HG02973 (cell line): ENCODE measurements around the gene HINT3.
"Not testable (repeated sequence)": the region's sequence is repeated elsewhere in the genome, so short reads cannot be mapped to it uniquely, and the experiment has no call there.

Source experiments
- ATAC-seq: cut with Tn5 transposase; IDR thresholded peaks from one replicate; pipeline ENCODE4 v1.9.1; 2021; ENCODE audit warnings: moderate library complexity; ENCODE audit not compliant: unreplicated experiment

HINT3 gene

GRCh38 chr6:125956506-125957390 lies at the start of gene HINT3:
TSS of gene HINT3 (plus strand) at chr6:125956770. CDS start at chr6:125956978, 208 bp downstream.
- peak; percentile 93 for ATAC-seq

- ATAC-seq: peak; percentile 99
Measured at GRCh38 chr6:125910527-125910926, 46.0 kb upstream of the HINT3 start.

GRCh38 chr6:125911051-125911451 lies 45.5 kb upstream of the HINT3 start:
- ATAC-seq: not testable (repeated sequence)

- ATAC-seq: not testable (repeated sequence)
Measured at GRCh38 chr6:125912430-125912829, 44.1 kb upstream of the HINT3 start.

- no peak for ATAC-seq
Measured at GRCh38 chr6:125913145-125913544, 43.4 kb upstream of the HINT3 start.

GRCh38 chr6:125913864-125914351 lies 42.7 kb upstream of the HINT3 start:
- no peak for ATAC-seq

- no peak for ATAC-seq
Measured at GRCh38 chr6:125918230-125918629, 38.3 kb upstream of the HINT3 start.

- peak; percentile 97 for ATAC-seq
Measured at GRCh38 chr6:125918681-125919566, 37.6 kb upstream of the HINT3 start.

GRCh38 chr6:125919618-125920017 lies 37.0 kb upstream of the HINT3 start:
- ATAC-seq: no peak

GRCh38 chr6:125922322-125922860 lies 34.2 kb upstream of the HINT3 start:
- ATAC-seq: no peak

GRCh38 chr6:125923366-125923877 lies 33.1 kb upstream of the HINT3 start:
- no peak for ATAC-seq

GRCh38 chr6:125924169-125924568 lies 32.4 kb upstream of the HINT3 start:
- ATAC-seq: no peak

- no peak for ATAC-seq
Measured at GRCh38 chr6:125924697-125925358, 31.7 kb upstream of the HINT3 start.

- ATAC-seq: no peak
Measured at GRCh38 chr6:125926711-125927110, 29.9 kb upstream of the HINT3 start.

GRCh38 chr6:125927761-125928160 lies 28.8 kb upstream of the HINT3 start:
- ATAC-seq: no peak

- ATAC-seq: no peak
Measured at GRCh38 chr6:125930765-125931418, 25.7 kb upstream of the HINT3 start.

GRCh38 chr6:125931733-125932450 lies 24.7 kb upstream of the HINT3 start:
- ATAC-seq: peak; percentile 69

GRCh38 chr6:125932451-125932795 lies 24.1 kb upstream of the HINT3 start:
- ATAC-seq: no peak

- not testable (repeated sequence) for ATAC-seq
Measured at GRCh38 chr6:125935520-125935919, 21.1 kb upstream of the HINT3 start.
